Rectal smooth muscle tissue (tissue), 1 donor: Measurements from ENCODE around the gene NSUN2.
"Not testable (repeated sequence)": the region's sequence is repeated elsewhere in the genome, so short reads cannot be mapped to it uniquely, and the experiment has no call there.

Experiments used
- H3K27ac ChIP-seq: one replicate; pipeline ENCODE4 v1.7.0; 2013; ENCODE audit warnings: low read depth, low read length, inconsistent platforms
- H3K27me3 ChIP-seq: one replicate; pipeline ENCODE4 v1.7.0; 2013; ENCODE audit warnings: low read length; ENCODE audit not compliant: control insufficient read depth, insufficient read depth
- H3K36me3 ChIP-seq: one replicate; pipeline ENCODE4 v1.7.0; 2013; ENCODE audit warnings: low read length; ENCODE audit not compliant: control insufficient read depth, insufficient read depth
- H3K4me1 ChIP-seq: one replicate; pipeline ENCODE4 v1.7.0; 2013; ENCODE audit warnings: low read length; ENCODE audit not compliant: control insufficient read depth, insufficient read depth
- H3K4me3 ChIP-seq: one replicate; pipeline ENCODE4 v1.7.0; 2013; ENCODE audit warnings: low read length
- H3K9ac ChIP-seq: one replicate; pipeline ENCODE4 v1.7.0; 2013; ENCODE audit warnings: low read length

The NSUN2 gene

GRCh38 chr5:6573651-6574101 is 59.2 kb downstream of the NSUN2 start:
- no peak overlapping the region for H3K9ac ChIP-seq
- no peaks in the 10 kb centered on the region for H3K27me3 ChIP-seq
- no peak overlapping the region for H3K4me3 ChIP-seq
- no peak overlapping the region for H3K27ac ChIP-seq
- no peaks in the 10 kb centered on the region for H3K4me1 ChIP-seq
- no peaks in the 10 kb centered on the region for H3K36me3 ChIP-seq

- Histone ChIP-seq H3K36me3 (no peaks in the 10 kb centered on the region), H3K9ac (no peak overlapping the region), H3K27me3 (no peaks in the 10 kb centered on the region)
Measured at GRCh38 chr5:6572825-6573380, 59.9 kb downstream of the NSUN2 start.

GRCh38 chr5:6572086-6572824 is 60.6 kb downstream of the NSUN2 start:
- Histone ChIP-seq H3K36me3 (no peaks in the 10 kb centered on the region), H3K4me3 (no peak overlapping the region), H3K4me1 (no peaks in the 10 kb centered on the region), H3K9ac (no peak overlapping the region), H3K27ac (no peak overlapping the region), H3K27me3 (no peaks in the 10 kb centered on the region)

More at GRCh38 chr5:6572825-6573380, 59.9 kb downstream of the NSUN2 start:
- H3K4me3 ChIP-seq: no peak overlapping the region
- H3K27ac ChIP-seq: no peak overlapping the region
- H3K4me1 ChIP-seq: no peaks in the 10 kb centered on the region

GRCh38 chr5:6571607-6572006 is 61.2 kb downstream of the NSUN2 start:
- H3K27me3 ChIP-seq, H3K27ac ChIP-seq, H3K4me3 ChIP-seq, H3K4me1 ChIP-seq, H3K9ac ChIP-seq, H3K36me3 ChIP-seq: not testable (repeated sequence)

- no peaks in the 10 kb centered on the region for H3K27me3 ChIP-seq
- no peak overlapping the region for H3K9ac ChIP-seq
- no peaks in the 10 kb centered on the region for H3K4me1 ChIP-seq
- H3K36me3 ChIP-seq: no peaks in the 10 kb centered on the region
- H3K27ac ChIP-seq: no peak overlapping the region
- H3K4me3 ChIP-seq: no peak overlapping the region
Measured at GRCh38 chr5:6570530-6570929, 62.3 kb downstream of the NSUN2 start.

GRCh38 chr5:6568889-6569288 is 64.0 kb downstream of the NSUN2 start:
- Histone ChIP-seq H3K27ac (no peak overlapping the region), H3K36me3 (no peaks in the 10 kb centered on the region), H3K9ac (no peak overlapping the region), H3K4me3 (no peak overlapping the region), H3K27me3 (no peaks in the 10 kb centered on the region), H3K4me1 (no peaks in the 10 kb centered on the region)

GRCh38 chr5:6568383-6568782 is 64.5 kb downstream of the NSUN2 start:
- H3K9ac ChIP-seq: no peak overlapping the region
- no peaks in the 10 kb centered on the region for H3K27me3 ChIP-seq
- H3K4me3 ChIP-seq: no peak overlapping the region
- H3K27ac ChIP-seq: no peak overlapping the region
- H3K4me1 ChIP-seq: no peaks in the 10 kb centered on the region
- H3K36me3 ChIP-seq: no peaks in the 10 kb centered on the region

GRCh38 chr5:6567835-6568234 is 65.0 kb downstream of the NSUN2 start:
- Histone ChIP-seq H3K27me3 (no peaks in the 10 kb centered on the region), H3K36me3 (no peaks in the 10 kb centered on the region), H3K4me1 (no peaks in the 10 kb centered on the region), H3K27ac (no peak overlapping the region), H3K4me3 (no peak overlapping the region), H3K9ac (no peak overlapping the region)

GRCh38 chr5:6567068-6567467 is 65.8 kb downstream of the NSUN2 start:
- Histone ChIP-seq H3K4me1 (no peaks in the 10 kb centered on the region), H3K27me3 (no peaks in the 10 kb centered on the region), H3K4me3 (no peak overlapping the region), H3K36me3 (no peaks in the 10 kb centered on the region), H3K9ac (no peak overlapping the region), H3K27ac (no peak overlapping the region)

GRCh38 chr5:6565492-6565891 is 67.4 kb downstream of the NSUN2 start:
- no peaks in the 10 kb centered on the region for H3K27me3 ChIP-seq
- H3K4me1 ChIP-seq: no peaks in the 10 kb centered on the region
- no peak overlapping the region for H3K27ac ChIP-seq
- no peaks in the 10 kb centered on the region for H3K36me3 ChIP-seq
- H3K9ac ChIP-seq: no peak overlapping the region
- no peak overlapping the region for H3K4me3 ChIP-seq

GRCh38 chr5:6557807-6558575 is 74.9 kb downstream of the NSUN2 start:
- no peak overlapping the region for H3K4me3 ChIP-seq
- H3K4me1 ChIP-seq: no peaks in the 10 kb centered on the region
- H3K27ac ChIP-seq: no peak overlapping the region
- H3K9ac ChIP-seq: no peak overlapping the region
- H3K27me3 ChIP-seq: no peaks in the 10 kb centered on the region
- no peaks in the 10 kb centered on the region for H3K36me3 ChIP-seq

- Histone ChIP-seq H3K4me1 (no peaks in the 10 kb centered on the region), H3K9ac (no peak overlapping the region), H3K27ac (no peak overlapping the region), H3K36me3 (no peaks in the 10 kb centered on the region), H3K4me3 (no peak overlapping the region), H3K27me3 (no peaks in the 10 kb centered on the region)
Measured at GRCh38 chr5:6556802-6557102, 76.1 kb downstream of the NSUN2 start.
